Measurements from ENCODE around the gene WNT1.

WNT1 gene

DNA sequence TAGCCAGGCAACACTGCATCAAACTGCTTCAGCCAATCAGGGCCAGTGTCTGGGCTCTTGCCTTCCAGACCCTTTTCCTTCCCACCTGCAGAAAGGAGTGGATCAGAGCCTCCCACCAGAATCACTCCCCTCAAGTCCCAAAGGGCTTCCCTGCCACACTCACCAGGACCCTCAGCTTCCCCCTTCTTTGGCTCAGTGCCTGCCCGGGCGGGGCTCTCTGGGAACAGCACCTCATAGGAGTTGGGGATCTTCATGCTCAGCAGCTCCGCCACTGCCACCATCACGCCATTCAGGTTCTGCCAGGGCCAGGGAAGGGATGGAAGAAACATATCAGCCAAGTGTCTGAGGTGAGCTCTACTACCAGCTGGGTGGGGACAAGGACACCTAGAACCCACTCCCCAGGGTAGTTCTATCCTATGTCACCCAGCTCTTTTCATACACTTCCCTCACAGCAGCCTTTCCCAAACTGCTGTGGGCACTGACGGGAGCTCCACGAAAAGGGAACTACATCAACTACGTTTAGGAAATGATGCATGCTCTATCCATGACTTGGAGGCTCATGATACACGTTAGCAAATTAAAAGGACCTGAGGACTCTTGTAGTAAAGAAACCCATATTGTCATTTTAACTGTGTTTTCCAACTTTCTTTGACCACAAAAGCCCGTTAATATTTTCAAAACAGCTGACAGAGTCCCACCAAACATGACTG, 49.9 kb downstream of the WNT1 start:
- Histone ChIP-seq H3K36me3 (replicated peaks; ENCODE audit: insufficient read depth, low read length) (no peaks in the 10 kb centered on the region; the same call in 1 of the 2 replicates), H3K27ac (ENCODE audit: low read length) (no peak overlapping the region), H3K4me2 (ENCODE audit: low read depth, low read length) (no peak overlapping the region), H3K4me1 (ENCODE audit: low read length) (no peaks in the 10 kb centered on the region), H3F3A (ENCODE audit: insufficient read depth, low read length) (no peaks in the 10 kb centered on the region), H2AFZ (ENCODE audit: low read length) (no peak overlapping the region), H3K9me2 (replicated peaks; ENCODE audit: insufficient read depth, low read length) (no peaks in the 10 kb centered on the region), H3K27me3 (replicated peaks; ENCODE audit: insufficient read depth, low read length) (no peaks in the 10 kb centered on the region), H3K9me3 (replicated peaks; ENCODE audit: insufficient read depth, low read length) (no peaks in the 10 kb centered on the region), H3K79me2 (ENCODE audit: low read length) (no peaks in the 10 kb centered on the region), H4K20me1 (ENCODE audit: insufficient read depth, low read length) (no peaks in the 10 kb centered on the region), H3K4me3 (ENCODE audit: low read length) (no peak overlapping the region), H3K9ac (ENCODE audit: low read length) (no peak overlapping the region)
- TF ChIP-seq EZH2phosphoT487 (IDR thresholded peaks at IDR 0.05; ENCODE audit: low read length) (no peak), EZH2 (optimal IDR thresholded peaks at IDR 0.05; ENCODE audit: low read depth, low read length) (no peak)
- TF ChIP-seq, protein P1, sequence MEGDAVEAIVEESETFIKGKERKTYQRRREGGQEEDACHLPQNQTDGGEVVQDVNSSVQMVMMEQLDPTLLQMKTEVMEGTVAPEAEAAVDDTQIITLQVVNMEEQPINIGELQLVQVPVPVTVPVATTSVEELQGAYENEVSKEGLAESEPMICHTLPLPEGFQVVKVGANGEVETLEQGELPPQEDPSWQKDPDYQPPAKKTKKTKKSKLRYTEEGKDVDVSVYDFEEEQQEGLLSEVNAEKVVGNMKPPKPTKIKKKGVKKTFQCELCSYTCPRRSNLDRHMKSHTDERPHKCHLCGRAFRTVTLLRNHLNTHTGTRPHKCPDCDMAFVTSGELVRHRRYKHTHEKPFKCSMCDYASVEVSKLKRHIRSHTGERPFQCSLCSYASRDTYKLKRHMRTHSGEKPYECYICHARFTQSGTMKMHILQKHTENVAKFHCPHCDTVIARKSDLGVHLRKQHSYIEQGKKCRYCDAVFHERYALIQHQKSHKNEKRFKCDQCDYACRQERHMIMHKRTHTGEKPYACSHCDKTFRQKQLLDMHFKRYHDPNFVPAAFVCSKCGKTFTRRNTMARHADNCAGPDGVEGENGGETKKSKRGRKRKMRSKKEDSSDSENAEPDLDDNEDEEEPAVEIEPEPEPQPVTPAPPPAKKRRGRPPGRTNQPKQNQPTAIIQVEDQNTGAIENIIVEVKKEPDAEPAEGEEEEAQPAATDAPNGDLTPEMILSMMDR (IDR thresholded peaks at IDR 0.05; ENCODE audit: low read length), result no peak
- no peak for DNase-seq

DNA sequence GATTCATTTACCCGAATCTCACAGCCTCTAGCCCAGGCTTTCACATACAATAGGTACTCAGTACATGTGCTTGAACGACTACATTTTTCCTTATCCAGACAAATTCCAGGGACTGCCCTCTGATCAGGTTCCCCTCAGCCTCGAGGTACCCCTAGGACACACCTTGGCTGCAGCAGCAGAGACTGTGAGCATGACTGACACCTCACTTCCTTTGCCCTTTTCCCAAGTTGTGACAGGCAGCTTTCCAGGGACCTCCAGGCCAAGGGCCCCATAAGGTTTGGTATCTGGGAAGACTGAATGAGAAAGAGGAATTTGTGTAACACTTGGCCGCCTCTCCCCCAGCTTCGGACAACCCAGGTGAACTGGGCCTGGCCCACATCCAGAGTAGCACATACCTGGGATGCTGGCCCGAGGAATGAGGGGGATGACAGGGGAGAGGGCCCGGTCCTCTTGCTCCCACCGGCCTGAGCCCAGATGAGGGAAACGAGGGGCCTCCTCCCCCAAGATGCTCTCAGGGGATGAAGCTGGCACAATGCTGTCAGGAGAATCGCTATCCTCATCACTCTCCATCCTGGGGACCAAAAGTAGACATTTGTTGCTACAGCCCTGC, 50.6 kb downstream of the WNT1 start:
- Histone ChIP-seq H3K79me2 (ENCODE audit: low read length) (no peaks in the 10 kb centered on the region), H3F3A (ENCODE audit: insufficient read depth, low read length) (no peaks in the 10 kb centered on the region), H3K36me3 (replicated peaks; ENCODE audit: insufficient read depth, low read length) (no peaks in the 10 kb centered on the region; the same call in 1 of the 2 replicates), H3K9me3 (replicated peaks; ENCODE audit: insufficient read depth, low read length) (no peaks in the 10 kb centered on the region), H3K4me2 (ENCODE audit: low read depth, low read length) (no peak overlapping the region), H3K9me2 (replicated peaks; ENCODE audit: insufficient read depth, low read length) (no peaks in the 10 kb centered on the region), H3K27me3 (replicated peaks; ENCODE audit: insufficient read depth, low read length) (no peaks in the 10 kb centered on the region), H3K4me1 (ENCODE audit: low read length) (no peaks in the 10 kb centered on the region), H3K9ac (ENCODE audit: low read length) (no peak overlapping the region), H3K4me3 (ENCODE audit: low read length) (no peak overlapping the region), H3K27ac (ENCODE audit: low read length) (no peak overlapping the region), H4K20me1 (ENCODE audit: insufficient read depth, low read length) (no peaks in the 10 kb centered on the region), H2AFZ (ENCODE audit: low read length) (no peak overlapping the region)
- no peak for TF ChIP-seq EZH2phosphoT487 (IDR thresholded peaks at IDR 0.05; ENCODE audit: low read length)
- no peak for DNase-seq

DNA sequence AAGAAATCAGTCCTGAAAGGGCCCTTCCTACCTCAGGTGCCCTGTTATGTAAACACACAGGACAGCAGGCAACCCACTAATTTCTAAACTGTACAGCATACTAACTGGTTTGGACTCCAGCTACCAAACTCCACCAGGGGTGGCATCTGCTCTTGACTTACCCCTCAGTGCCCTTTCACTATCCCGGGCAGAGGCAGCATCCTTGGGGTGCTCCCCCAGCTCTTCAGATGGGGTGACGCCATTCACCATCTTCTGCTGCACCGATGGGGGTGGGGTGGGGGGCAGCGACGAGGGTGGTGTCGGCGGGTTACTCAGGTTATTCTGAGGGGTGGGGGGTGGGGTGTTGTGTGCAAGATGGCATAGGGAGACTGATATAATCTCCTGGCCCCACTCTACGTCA, 52.0 kb downstream of the WNT1 start:
- Histone ChIP-seq H3K4me3 (ENCODE audit: low read length) (no peak overlapping the region), H3K9me2 (replicated peaks; ENCODE audit: insufficient read depth, low read length) (no peaks in the 10 kb centered on the region), H3K9me3 (replicated peaks; ENCODE audit: insufficient read depth, low read length) (no peaks in the 10 kb centered on the region), H3K27me3 (replicated peaks; ENCODE audit: insufficient read depth, low read length) (no peaks in the 10 kb centered on the region), H3K4me2 (ENCODE audit: low read depth, low read length) (no peak overlapping the region), H4K20me1 (ENCODE audit: insufficient read depth, low read length) (no peaks in the 10 kb centered on the region), H3K79me2 (ENCODE audit: low read length) (no peaks in the 10 kb centered on the region), H3F3A (ENCODE audit: insufficient read depth, low read length) (no peaks in the 10 kb centered on the region), H3K27ac (ENCODE audit: low read length) (no peak overlapping the region), H2AFZ (ENCODE audit: low read length) (no peak overlapping the region), H3K9ac (ENCODE audit: low read length) (no peak overlapping the region), H3K36me3 (replicated peaks; ENCODE audit: insufficient read depth, low read length) (no peaks in the 10 kb centered on the region; the same call in 1 of the 2 replicates), H3K4me1 (ENCODE audit: low read length) (no peaks in the 10 kb centered on the region)
- no peak for DNase-seq
- TF ChIP-seq, protein P1 (IDR thresholded peaks at IDR 0.05; ENCODE audit: low read length), result no peak
- no peak for TF ChIP-seq EZH2phosphoT487 (IDR thresholded peaks at IDR 0.05; ENCODE audit: low read length)
- no peak for TF ChIP-seq EZH2 (optimal IDR thresholded peaks at IDR 0.05; ENCODE audit: low read depth, low read length)
